ENCODE measurements around the gene PLCL2.

PLCL2 gene

DNA sequence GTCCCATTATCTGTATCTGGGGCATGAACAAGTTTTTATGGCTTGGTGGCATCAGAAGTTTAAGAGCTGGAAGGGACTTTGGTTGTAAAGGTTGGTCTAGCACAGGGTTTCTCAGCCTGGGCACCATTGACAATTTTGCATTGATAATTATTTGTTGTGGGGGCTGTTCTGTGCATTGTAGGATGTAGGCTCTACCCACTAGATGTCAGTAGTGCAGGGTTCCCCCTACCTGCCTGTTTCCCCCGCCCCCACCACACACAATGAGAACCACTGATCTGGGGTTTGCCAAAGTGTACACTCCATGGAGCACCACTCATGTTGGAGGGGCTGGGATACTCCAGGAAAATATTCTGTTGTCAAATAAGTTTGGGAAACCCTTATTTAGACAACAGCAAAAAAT, 42.7 kb downstream of the PLCL2 start:
- Histone ChIP-seq H3K4me2 (no peak overlapping the region), H3K4me3 (IDR thresholded peaks at IDR 0.05; ENCODE audit: insufficient read depth, low read depth, low read length) (no peak overlapping the region), H3K27me3 (ENCODE audit: insufficient read depth, low read depth) (no peaks in the 10 kb centered on the region), H3K36me3 (ENCODE audit: insufficient read depth) (no peaks in the 10 kb centered on the region), H3K4me1 (ENCODE audit: low read depth, poor library complexity, severe bottlenecking) (peaks cover 20% of the 10 kb centered on the region), H2AFZ (ENCODE audit: low read depth) (no peak overlapping the region), H3K9ac (no peak overlapping the region), H3K27ac (no peak overlapping the region), H3K79me2 (ENCODE audit: insufficient read depth, low read depth) (peaks cover 55% of the 10 kb centered on the region; the same call in 1 of the 2 replicates), H4K20me1 (ENCODE audit: insufficient read depth) (no peaks in the 10 kb centered on the region)
- TF ChIP-seq, protein P1, sequence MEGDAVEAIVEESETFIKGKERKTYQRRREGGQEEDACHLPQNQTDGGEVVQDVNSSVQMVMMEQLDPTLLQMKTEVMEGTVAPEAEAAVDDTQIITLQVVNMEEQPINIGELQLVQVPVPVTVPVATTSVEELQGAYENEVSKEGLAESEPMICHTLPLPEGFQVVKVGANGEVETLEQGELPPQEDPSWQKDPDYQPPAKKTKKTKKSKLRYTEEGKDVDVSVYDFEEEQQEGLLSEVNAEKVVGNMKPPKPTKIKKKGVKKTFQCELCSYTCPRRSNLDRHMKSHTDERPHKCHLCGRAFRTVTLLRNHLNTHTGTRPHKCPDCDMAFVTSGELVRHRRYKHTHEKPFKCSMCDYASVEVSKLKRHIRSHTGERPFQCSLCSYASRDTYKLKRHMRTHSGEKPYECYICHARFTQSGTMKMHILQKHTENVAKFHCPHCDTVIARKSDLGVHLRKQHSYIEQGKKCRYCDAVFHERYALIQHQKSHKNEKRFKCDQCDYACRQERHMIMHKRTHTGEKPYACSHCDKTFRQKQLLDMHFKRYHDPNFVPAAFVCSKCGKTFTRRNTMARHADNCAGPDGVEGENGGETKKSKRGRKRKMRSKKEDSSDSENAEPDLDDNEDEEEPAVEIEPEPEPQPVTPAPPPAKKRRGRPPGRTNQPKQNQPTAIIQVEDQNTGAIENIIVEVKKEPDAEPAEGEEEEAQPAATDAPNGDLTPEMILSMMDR (conservative IDR thresholded peaks at IDR 0.05; ENCODE audit: low read depth, low read length), result no peak

DNA sequence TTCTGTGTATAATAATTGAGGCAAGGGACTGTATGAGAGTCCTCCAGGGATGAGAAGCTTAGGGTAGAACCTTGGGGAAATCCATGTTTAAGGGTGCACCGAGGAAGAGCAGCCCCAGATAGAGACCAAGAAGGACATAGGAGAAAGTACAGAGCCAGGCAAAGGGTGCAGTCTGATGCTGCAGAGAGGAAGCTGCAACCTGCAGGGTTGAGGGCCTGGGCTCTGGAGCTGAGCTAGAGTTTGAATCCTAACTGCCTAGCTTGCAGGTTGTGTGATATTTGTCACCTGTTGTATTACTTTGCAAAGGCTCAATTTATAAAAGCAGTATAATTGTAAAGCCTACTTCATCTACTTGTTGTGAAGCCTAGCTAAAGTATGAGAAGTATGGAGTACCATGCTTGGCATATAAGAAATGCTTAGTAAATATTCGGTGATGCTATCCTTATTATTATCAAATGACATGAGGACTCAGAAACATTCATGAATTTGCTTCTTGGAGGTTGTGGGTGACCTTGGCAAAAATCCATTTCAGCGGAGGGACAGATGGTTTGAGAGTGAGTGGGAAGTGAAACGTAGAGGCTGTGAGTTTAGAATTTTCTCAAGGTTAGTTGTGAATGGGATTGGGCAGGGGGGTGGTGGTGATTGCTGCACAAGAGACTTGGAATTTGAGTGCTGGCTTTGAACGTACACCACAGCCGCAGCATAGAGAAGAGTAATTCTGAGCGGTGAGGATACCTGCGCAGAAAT, 43.8 kb downstream of the PLCL2 start:
- no peak overlapping the region for H3K9ac ChIP-seq
- TF ChIP-seq, protein P1 (conservative IDR thresholded peaks at IDR 0.05; ENCODE audit: low read depth, low read length), result no peak
- H3K79me2 ChIP-seq (ENCODE audit: insufficient read depth, low read depth), result peaks cover 48% of the 10 kb centered on the region; the same call in 1 of the 2 replicates
- H3K4me2 ChIP-seq, result no peak overlapping the region
- H3K27me3 ChIP-seq (ENCODE audit: insufficient read depth, low read depth), result no peaks in the 10 kb centered on the region
- H3K4me3 ChIP-seq (IDR thresholded peaks at IDR 0.05; ENCODE audit: insufficient read depth, low read depth, low read length), result no peak overlapping the region
- H2AFZ ChIP-seq (ENCODE audit: low read depth), result no peak overlapping the region
- H3K27ac ChIP-seq, result no peak overlapping the region
- H3K4me1 ChIP-seq (ENCODE audit: low read depth, poor library complexity, severe bottlenecking), result peaks cover 26% of the 10 kb centered on the region
- H3K36me3 ChIP-seq (ENCODE audit: insufficient read depth), result no peaks in the 10 kb centered on the region
- H4K20me1 ChIP-seq (ENCODE audit: insufficient read depth), result no peaks in the 10 kb centered on the region

DNA sequence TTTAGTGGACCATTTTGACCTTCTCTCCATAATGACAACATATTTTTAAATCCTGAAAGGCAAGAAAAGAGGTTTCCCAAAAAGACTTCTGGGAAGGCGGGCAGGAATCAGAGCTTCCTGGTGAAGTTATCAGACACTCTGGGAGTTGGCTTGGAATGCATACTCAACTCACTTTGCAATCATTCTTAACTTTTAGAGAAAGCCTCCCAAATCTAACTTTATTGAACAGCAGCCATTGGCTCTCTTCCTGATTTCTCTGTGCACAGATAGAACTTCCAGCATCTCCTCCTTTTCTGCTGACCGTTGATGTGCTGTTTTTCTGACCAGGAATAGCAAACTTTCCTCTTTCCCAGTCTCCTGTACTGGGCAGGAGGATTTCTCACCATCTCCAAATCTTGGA, 44.6 kb downstream of the PLCL2 start:
- H3K27ac ChIP-seq, result no peak overlapping the region
- no peaks in the 10 kb centered on the region for H4K20me1 ChIP-seq (ENCODE audit: insufficient read depth)
- peaks cover 51% of the 10 kb centered on the region; the same call in 1 of the 2 replicates for H3K79me2 ChIP-seq (ENCODE audit: insufficient read depth, low read depth)
- TF ChIP-seq, protein P1 (conservative IDR thresholded peaks at IDR 0.05; ENCODE audit: low read depth, low read length), result no peak
- no peak overlapping the region for H3K4me2 ChIP-seq
- H3K9ac ChIP-seq, result no peak overlapping the region
- H2AFZ ChIP-seq (ENCODE audit: low read depth), result no peak overlapping the region
- H3K4me3 ChIP-seq (IDR thresholded peaks at IDR 0.05; ENCODE audit: insufficient read depth, low read depth, low read length), result no peak overlapping the region
- H3K36me3 ChIP-seq (ENCODE audit: insufficient read depth), result no peaks in the 10 kb centered on the region
- no peaks in the 10 kb centered on the region for H3K27me3 ChIP-seq (ENCODE audit: insufficient read depth, low read depth)
- H3K4me1 ChIP-seq (ENCODE audit: low read depth, poor library complexity, severe bottlenecking), result peaks cover 26% of the 10 kb centered on the region

DNA sequence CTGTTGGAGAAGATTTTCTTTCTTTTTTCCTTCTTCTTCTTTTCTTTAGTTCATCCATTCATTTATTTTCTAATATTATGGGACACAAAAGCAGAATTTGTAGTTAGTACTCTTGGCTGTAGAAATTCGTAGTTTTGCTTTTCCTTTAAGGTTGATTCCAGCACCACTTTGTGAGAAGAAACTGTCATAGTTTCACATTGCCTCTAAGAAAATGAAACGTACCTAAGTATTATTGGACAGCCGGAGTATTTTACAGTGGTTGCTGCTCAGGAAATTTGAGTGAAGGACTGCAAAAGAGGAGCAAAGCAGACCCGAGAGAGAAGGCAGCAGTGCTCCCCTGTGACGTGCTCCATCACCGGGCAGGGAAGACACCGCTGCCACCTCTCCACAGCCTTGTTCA, 48.1 kb downstream of the PLCL2 start:
- no peak overlapping the region for H3K4me3 ChIP-seq (IDR thresholded peaks at IDR 0.05; ENCODE audit: insufficient read depth, low read depth, low read length)
- H3K4me1 ChIP-seq (ENCODE audit: low read depth, poor library complexity, severe bottlenecking), result peaks cover 25% of the 10 kb centered on the region
- TF ChIP-seq, protein P1 (conservative IDR thresholded peaks at IDR 0.05; ENCODE audit: low read depth, low read length), result no peak
- H3K79me2 ChIP-seq (ENCODE audit: insufficient read depth, low read depth), result peaks cover 52% of the 10 kb centered on the region; the same call in 1 of the 2 replicates
- H3K27ac ChIP-seq, result no peak overlapping the region
- H3K9ac ChIP-seq, result no peak overlapping the region
- no peaks in the 10 kb centered on the region for H3K36me3 ChIP-seq (ENCODE audit: insufficient read depth)
- no peaks in the 10 kb centered on the region for H4K20me1 ChIP-seq (ENCODE audit: insufficient read depth)
- H3K27me3 ChIP-seq (ENCODE audit: insufficient read depth, low read depth), result no peaks in the 10 kb centered on the region
- no peak overlapping the region for H2AFZ ChIP-seq (ENCODE audit: low read depth)
- no peak overlapping the region for H3K4me2 ChIP-seq
